Lung (tissue), 12 donors: ENCODE measurements around the gene RIMS3. TPM values are rescaled to one million over a fixed set of nuclear protein-coding genes. Genes with fewer than 3 reads are reported as not detected.

ENCODE experiments used
- ATAC-seq: fragments of 200-7000 bp; cut with Tn5 transposase; one replicate; pipeline ENCODE4 v1.9.1; 2020; ENCODE audit warnings: moderate number of reproducible peaks; ENCODE audit not compliant: insufficient read depth, low FRiP score
- DNase-seq, 3 donors: peaks; one replicate each; pipeline ENCODE4 v3.0.0-alpha.2; 2013 to 2017
- H3K27ac ChIP-seq, 2 donors: one replicate each; pipeline ENCODE4 v1.5.1; 2013; ENCODE audit warnings: mild to moderate bottlenecking in 2 of 2, moderate library complexity in 2 of 2, control low read depth in 1 of 2, inconsistent platforms in 1 of 2, low read depth in 1 of 2, low read length in 1 of 2
- H3K27me3 ChIP-seq, 3 donors: one replicate each; pipeline ENCODE4 v1.5.1; 2013; ENCODE audit warnings: low read length in 2 of 3; ENCODE audit not compliant: control insufficient read depth in 3 of 3, insufficient read depth in 3 of 3
- H3K36me3 ChIP-seq, 4 donors: one replicate each; pipeline ENCODE4 v1.5.1; 2013; ENCODE audit warnings: low read length in 4 of 4, mild to moderate bottlenecking in 1 of 4, moderate library complexity in 1 of 4; ENCODE audit not compliant: control insufficient read depth in 4 of 4, insufficient read depth in 4 of 4
- H3K4me1 ChIP-seq, 5 donors: one replicate each; pipeline ENCODE4 v1.5.1; 2013; ENCODE audit warnings: low read length in 5 of 5, mild to moderate bottlenecking in 2 of 5, moderate library complexity in 1 of 5; ENCODE audit not compliant: control insufficient read depth in 5 of 5, insufficient read depth in 5 of 5
- H3K4me3 ChIP-seq: one replicate; pipeline ENCODE4 v1.5.1; 2013; ENCODE audit warnings: mild to moderate bottlenecking, control low read depth, moderate library complexity
- H3K9ac ChIP-seq, 2 donors: one replicate each; pipeline ENCODE4 v1.5.1; 2013; ENCODE audit warnings: low read length in 2 of 2, control low read depth in 1 of 2; ENCODE audit not compliant: insufficient read depth in 1 of 2
- H3K9me3 ChIP-seq, 4 donors: one replicate each; pipeline ENCODE4 v1.5.1; 2013; ENCODE audit warnings: low read length in 3 of 4, mild to moderate bottlenecking in 1 of 4, moderate library complexity in 1 of 4; ENCODE audit not compliant: control insufficient read depth in 4 of 4, insufficient read depth in 3 of 4
- WGBS, 2 donors: extraction: QIAGEN DNeasy Blood & Tissue Kit; methylation state at CpG; one replicate each; pipeline ENCODE4 v1.1.7; 2013; 5-methylcytosine and 5-hydroxymethylcytosine counted together
- polyA plus RNA-seq, 2 donors: library from polyadenylated mRNA; stranded (reverse); fragments of 200-250 nt; gene quantifications; one replicate each; pipeline ENCODE4 v1.2.1, GENCODE V29; 2013
- total RNA-seq, 2 donors: library from RNA; depleted of rRNA in 1 of 2; stranded (reverse); fragments of >200 nt in 1 of 2; gene quantifications; one replicate each; pipeline ENCODE4 v1.2.1, GENCODE V29; 2014 to 2021
- TF ChIP-seq, protein P1 (sequence below): IDR thresholded peaks from 2 replicates; pipeline ENCODE4 v1.5.1; 2012; ENCODE audit warnings: mild to moderate bottlenecking; ENCODE audit errors: control extremely low read depth, extremely low read depth
- donor health status: control.
- donor health status: control.
- donor health status: Bipolar disorder and iron deficiency.
- donor health status: healthy.
- donor health status: DM: yes; HTN: yes; CAD: no.

RIMS3 gene
- total and polyA plus RNA-seq, 4 donors, result 0.93 to 5.5 (median 1.5) TPM

DNA sequence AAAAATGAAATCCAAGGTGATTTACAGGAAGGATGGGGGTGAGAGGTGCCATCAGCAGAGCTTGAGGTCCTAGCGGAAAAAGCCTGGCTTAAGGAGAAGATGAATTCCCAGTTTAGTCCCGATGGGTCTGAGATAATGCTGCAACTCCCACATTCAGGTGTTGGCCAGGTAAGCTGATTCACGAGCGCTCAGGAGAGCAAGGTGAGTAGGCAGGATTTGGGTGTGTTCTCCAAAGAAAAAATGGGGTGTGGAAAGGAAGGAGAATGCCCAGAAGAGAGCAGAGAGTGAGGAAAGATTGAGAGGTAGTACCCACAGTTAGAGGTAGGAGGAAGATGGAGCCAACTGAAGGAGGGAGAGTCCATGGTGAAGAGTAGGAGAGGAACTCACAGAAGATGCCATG, 12.5 kb downstream of the RIMS3 start:
- ATAC-seq (no peak), DNase-seq (no peak)
- peaks cover 0 to 5% (median 0%) of the 10 kb centered on the region in 5 donors for H3K4me1 ChIP-seq
- TF ChIP-seq, protein P1, sequence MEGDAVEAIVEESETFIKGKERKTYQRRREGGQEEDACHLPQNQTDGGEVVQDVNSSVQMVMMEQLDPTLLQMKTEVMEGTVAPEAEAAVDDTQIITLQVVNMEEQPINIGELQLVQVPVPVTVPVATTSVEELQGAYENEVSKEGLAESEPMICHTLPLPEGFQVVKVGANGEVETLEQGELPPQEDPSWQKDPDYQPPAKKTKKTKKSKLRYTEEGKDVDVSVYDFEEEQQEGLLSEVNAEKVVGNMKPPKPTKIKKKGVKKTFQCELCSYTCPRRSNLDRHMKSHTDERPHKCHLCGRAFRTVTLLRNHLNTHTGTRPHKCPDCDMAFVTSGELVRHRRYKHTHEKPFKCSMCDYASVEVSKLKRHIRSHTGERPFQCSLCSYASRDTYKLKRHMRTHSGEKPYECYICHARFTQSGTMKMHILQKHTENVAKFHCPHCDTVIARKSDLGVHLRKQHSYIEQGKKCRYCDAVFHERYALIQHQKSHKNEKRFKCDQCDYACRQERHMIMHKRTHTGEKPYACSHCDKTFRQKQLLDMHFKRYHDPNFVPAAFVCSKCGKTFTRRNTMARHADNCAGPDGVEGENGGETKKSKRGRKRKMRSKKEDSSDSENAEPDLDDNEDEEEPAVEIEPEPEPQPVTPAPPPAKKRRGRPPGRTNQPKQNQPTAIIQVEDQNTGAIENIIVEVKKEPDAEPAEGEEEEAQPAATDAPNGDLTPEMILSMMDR, result no peak
- H3K27ac ChIP-seq, result no peak overlapping the region
- WGBS, 2 donors, result 92 to 94% methylated on average over 4 of the region's 4 CpGs
- no peak overlapping the region for H3K4me3 ChIP-seq
- no peak overlapping the region for H3K9ac ChIP-seq
- no peaks in the 10 kb centered on the region for H3K27me3 ChIP-seq
- H3K36me3 ChIP-seq, result no peaks in the 10 kb centered on the region
- peaks cover 0 to 2% (median 0%) of the 10 kb centered on the region in 4 donors for H3K9me3 ChIP-seq

DNA sequence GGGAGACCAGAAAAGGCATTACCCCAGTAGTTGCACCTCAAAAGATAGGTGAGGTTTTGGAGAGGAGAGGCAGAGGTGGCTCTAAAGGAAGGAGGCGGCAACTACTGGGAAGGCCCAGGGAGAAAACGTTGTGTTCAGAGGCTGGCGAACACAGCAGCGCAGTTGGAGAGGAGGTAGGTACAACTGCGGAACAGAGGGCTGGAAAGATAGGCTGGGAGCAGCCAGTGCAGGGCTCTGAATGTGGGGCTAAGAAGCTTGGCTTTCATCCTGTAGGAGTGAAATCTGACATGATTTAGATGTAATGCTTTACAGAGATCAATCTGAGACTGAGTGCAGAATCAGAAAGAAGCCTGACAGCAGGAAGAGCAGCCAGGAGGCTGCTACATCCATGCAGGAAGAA, 13.0 kb downstream of the RIMS3 start:
- Histone ChIP-seq H3K27ac (no peak overlapping the region), H3K36me3 (no peaks in the 10 kb centered on the region), H3K9me3 (peaks cover 0 to 2% (median 0%) of the 10 kb centered on the region in 4 donors), H3K4me1 (peaks cover 0 to 5% (median 0%) of the 10 kb centered on the region in 5 donors), H3K27me3 (no peaks in the 10 kb centered on the region), H3K4me3 (no peak overlapping the region), H3K9ac (no peak overlapping the region)
- 83 to 85% methylated on average over 5 of the region's 5 CpGs for WGBS, 2 donors
- ATAC-seq (no peak), DNase-seq (no peak)
- TF ChIP-seq, protein P1, result no peak

DNA sequence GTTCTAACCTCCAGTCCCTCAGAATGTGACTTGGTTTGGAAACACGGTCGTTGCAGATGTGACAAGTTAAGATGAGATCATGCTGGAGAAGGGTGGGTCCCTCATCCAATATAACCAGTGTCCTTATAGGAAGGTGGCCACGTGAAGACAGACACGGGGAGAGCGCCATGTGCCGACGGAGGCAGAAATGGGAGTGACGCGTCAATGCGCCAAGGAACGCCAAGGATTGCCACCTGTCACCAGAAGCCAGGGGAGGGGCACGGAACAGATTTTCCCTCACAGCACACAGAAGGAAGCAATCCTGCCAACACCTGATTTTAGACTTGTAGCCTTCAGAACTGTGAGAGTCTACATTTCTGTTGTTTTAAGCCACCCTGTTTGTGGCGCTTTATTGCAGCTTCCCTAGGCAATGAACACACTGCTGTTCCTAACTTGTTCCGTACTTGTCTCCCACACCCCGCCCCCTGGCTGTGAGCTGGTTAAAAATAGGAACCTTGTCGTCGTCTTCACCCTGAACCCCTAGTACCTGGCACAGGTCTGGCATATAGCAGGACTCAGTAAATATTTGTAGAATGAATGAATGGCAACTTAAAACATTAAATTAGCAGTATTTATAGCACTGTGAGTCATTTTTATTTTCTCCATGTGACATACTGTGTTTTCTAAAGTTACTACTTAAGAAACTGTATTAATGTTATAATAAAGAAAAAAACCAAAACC, 14.2 kb downstream of the RIMS3 start:
- peaks cover 0 to 5% (median 0%) of the 10 kb centered on the region in 5 donors for H3K4me1 ChIP-seq
- TF ChIP-seq, protein P1, result no peak
- H3K27me3 ChIP-seq, result no peaks in the 10 kb centered on the region
- no peak overlapping the region for H3K9ac ChIP-seq
- peaks cover 0 to 2% (median 0%) of the 10 kb centered on the region in 4 donors for H3K9me3 ChIP-seq
- no peak overlapping the region for H3K27ac ChIP-seq
- H3K4me3 ChIP-seq, result no peak overlapping the region
- no peak for DNase-seq
- WGBS, 2 donors, result 69 to 75% methylated on average over 17 of the region's 17 CpGs
- ATAC-seq, result no peak
- no peaks in the 10 kb centered on the region for H3K36me3 ChIP-seq
